PC-9 (cell line): ENCODE measurements around the gene ECI1.

Experiments used
- CTCF ChIP-seq: fragments of 200-600 bp; sonication (generic); conservative IDR thresholded peaks from 2 replicates; pipeline ENCODE4 v1.6.1; 2017; ENCODE audit warnings: mixed run types, antibody characterized with exemption, mild to moderate bottlenecking, moderate library complexity
- EZH2 ChIP-seq: fragments of 200-600 bp; sonication (generic); IDR thresholded peaks from 2 replicates; pipeline ENCODE4 v1.8.0; 2017; ENCODE audit warnings: antibody characterized with exemption, low read depth

- no peak for TF ChIP-seq CTCF
- TF ChIP-seq EZH2, result no peak
These were observed 1.9 kb upstream of the ECI1 start for GRCh38 chr16:2253293-2253692.
